RKO (cell line): Measurements from ENCODE around the gene LIMK1.

Experiments
- DNase-seq: peaks from one replicate; pipeline ENCODE4 v3.0.0-alpha.2; 2016; ENCODE audit warnings: low spot score

The LIMK1 gene

GRCh38 chr7:74056096-74056915 is 27.3 kb upstream of the LIMK1 start:
- DNase-seq: no peak

- no peak for DNase-seq
Measured at GRCh38 chr7:74057216-74057925, 26.2 kb upstream of the LIMK1 start.

GRCh38 chr7:74057987-74058386 is 25.6 kb upstream of the LIMK1 start:
- DNase-seq: no peak

- DNase-seq: no peak
Measured at GRCh38 chr7:74058486-74058885, 25.1 kb upstream of the LIMK1 start.

- no peak for DNase-seq
Measured at GRCh38 chr7:74059037-74059436, 24.6 kb upstream of the LIMK1 start.

GRCh38 chr7:74059681-74060588 is 23.7 kb upstream of the LIMK1 start:
- DNase-seq: no peak

- DNase-seq: peak; percentile 93
Measured at GRCh38 chr7:74061840-74062539, 21.6 kb upstream of the LIMK1 start.

- no peak for DNase-seq
Measured at GRCh38 chr7:74063223-74063641, 20.4 kb upstream of the LIMK1 start.

GRCh38 chr7:74063646-74064045 is 20.0 kb upstream of the LIMK1 start:
- no peak for DNase-seq

- DNase-seq: no peak
Measured at GRCh38 chr7:74064696-74065095, 18.9 kb upstream of the LIMK1 start.

GRCh38 chr7:74066626-74067025 is 17.0 kb upstream of the LIMK1 start:
- no peak for DNase-seq

- no peak for DNase-seq
Measured at GRCh38 chr7:74068378-74069085, 15.1 kb upstream of the LIMK1 start.

GRCh38 chr7:74069086-74069541 is 14.5 kb upstream of the LIMK1 start:
- DNase-seq: no peak

- no peak for DNase-seq
Measured at GRCh38 chr7:74069790-74070618, 13.6 kb upstream of the LIMK1 start.

- DNase-seq: no peak
Measured at GRCh38 chr7:74070619-74070921, 13.0 kb upstream of the LIMK1 start.

GRCh38 chr7:74071121-74071520 is 12.5 kb upstream of the LIMK1 start:
- DNase-seq: no peak

GRCh38 chr7:74074770-74075169 is 8.8 kb upstream of the LIMK1 start:
- DNase-seq: no peak

- DNase-seq: no peak
Measured at GRCh38 chr7:74078461-74078860, 5.1 kb upstream of the LIMK1 start.

GRCh38 chr7:74082770-74083116 is 861 bp upstream of the LIMK1 start:
- DNase-seq: no peak

GRCh38 chr7:74083928-74084721 is 521 bp downstream of the LIMK1 start:
- peak; percentile 83 for DNase-seq
